ES-I3 (cell line): Measurements from ENCODE around the gene LRP1B.

Source experiments
- H3K36me3 ChIP-seq: 2 replicates; pipeline ENCODE4 v1.6.1; 2013; ENCODE audit warnings: mild to moderate bottlenecking, low read length, control low read depth, moderate library complexity; ENCODE audit not compliant: insufficient read depth
- H3K4me1 ChIP-seq: 2 replicates; pipeline ENCODE4 v1.6.1; 2013; ENCODE audit warnings: mild to moderate bottlenecking, control low read depth, low read length; ENCODE audit not compliant: insufficient read depth
- H3K9ac ChIP-seq: 2 replicates; pipeline ENCODE4 v1.6.1; 2013; ENCODE audit warnings: low read depth, mild to moderate bottlenecking, low read length, moderate library complexity
- H3K9me3 ChIP-seq: 2 replicates; pipeline ENCODE4 v1.6.1; 2013; ENCODE audit warnings: mild to moderate bottlenecking, low read length, moderate library complexity; ENCODE audit not compliant: control insufficient read depth, insufficient read depth

LRP1B gene

DNA sequence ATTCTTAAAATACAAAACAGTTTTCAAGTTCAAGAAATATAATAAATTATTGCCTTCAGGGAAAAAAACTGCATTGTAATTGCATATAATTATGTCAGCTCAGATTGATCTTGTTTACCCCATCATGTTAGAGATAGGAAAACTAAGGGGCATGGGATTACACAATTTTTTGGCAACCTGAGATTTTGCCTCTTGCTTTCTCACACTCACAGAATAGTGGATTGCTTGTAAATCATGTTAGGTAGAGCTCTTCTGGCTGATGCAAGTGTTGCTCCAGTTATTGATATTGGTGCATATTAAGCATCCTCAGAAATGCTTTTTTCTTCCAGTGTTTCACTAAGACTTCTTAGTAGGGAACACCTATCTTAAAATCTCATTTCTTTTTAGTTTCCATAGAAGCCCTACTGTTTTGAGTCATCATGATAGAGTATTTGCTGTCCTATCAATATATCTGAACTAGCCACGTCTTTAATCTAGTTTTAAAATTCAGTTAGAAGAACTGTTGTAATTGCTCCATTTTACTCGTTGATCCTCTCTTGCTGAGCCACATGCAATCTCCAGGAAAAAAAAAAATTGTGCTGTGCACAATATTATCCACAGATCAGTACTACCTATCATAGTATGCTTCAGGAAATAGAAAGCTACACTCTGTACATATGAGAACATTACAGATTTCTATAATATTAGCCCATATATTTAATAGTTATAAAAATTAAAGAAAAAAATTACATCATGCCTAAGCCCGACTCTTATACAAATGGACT is 393.1 kb downstream of the LRP1B start:
- no peaks in the 10 kb centered on the region for H3K4me1 ChIP-seq
- H3K36me3 ChIP-seq = no peaks in the 10 kb centered on the region
- no peak overlapping the region for H3K9ac ChIP-seq
- no peaks in the 10 kb centered on the region for H3K9me3 ChIP-seq

DNA sequence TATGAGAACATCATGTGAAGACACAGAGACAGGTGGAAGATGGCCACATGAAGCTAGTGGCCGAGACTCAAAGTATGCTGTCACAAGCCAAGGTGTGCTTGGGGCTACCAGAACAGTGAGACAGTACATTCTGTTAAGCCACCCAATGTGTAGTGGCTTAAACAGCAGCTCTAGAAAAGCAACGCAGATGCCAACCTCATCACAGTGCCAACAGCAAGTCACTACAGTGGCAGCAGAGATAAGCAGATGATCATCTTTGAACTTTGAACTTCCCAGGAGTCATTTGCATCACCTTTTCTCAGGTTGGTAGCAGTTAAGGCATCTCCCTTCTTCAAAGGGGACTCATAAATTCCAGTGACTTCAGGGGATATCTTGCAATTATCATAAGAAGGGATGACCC is 394.4 kb downstream of the LRP1B start:
- Histone ChIP-seq H3K36me3 (no peaks in the 10 kb centered on the region), H3K4me1 (no peaks in the 10 kb centered on the region), H3K9me3 (no peaks in the 10 kb centered on the region), H3K9ac (no peak overlapping the region)

DNA sequence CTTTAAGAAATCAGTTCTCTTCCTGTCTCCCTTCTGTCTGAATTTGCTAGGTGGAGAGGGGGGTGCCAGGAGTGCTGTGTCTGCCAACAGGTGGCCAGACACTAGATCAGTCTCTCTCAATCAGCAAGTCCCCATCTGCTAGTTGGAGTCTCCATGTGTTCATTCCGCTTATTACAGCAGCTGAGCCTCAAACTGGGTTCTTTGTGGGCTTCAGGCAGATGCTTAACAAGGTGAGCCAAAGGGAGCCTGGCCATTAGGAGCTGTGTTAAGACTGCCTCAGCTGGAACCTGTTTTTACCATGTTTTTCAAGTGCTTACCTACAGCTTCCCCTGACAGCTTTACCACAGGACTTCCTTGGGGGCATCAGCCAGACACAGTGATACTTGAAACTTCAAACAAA is 401.9 kb downstream of the LRP1B start:
- no peaks in the 10 kb centered on the region; the same call in 1 of the 2 replicates for H3K4me1 ChIP-seq

DNA sequence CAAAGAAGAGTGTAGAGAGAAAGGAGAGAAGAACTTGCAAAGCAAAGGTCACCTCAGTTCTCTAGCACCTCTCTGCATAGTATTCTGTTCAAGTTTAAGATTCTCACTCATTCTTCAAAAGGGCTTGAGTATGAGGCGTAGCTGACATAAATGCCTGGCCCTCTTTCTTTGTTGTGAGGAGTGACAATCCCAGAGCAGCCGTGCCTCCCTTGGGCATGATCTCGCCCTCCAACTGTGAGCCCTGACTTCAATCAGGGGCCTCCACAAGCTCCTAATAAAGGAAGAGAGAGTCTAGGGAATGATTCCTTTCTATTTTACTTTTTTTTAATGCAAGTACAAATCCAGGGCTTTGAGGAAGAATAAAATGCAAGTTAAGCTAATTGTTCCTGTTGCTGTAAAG is 402.7 kb downstream of the LRP1B start:
- Histone ChIP-seq H3K36me3 (no peaks in the 10 kb centered on the region), H3K9ac (no peak overlapping the region), H3K9me3 (no peaks in the 10 kb centered on the region), H3K4me1 (no peaks in the 10 kb centered on the region; the same call in 1 of the 2 replicates)

More for the DNA sequence above, 401.9 kb downstream of the LRP1B start:
- Histone ChIP-seq H3K9me3 (no peaks in the 10 kb centered on the region), H3K36me3 (no peaks in the 10 kb centered on the region), H3K9ac (no peak overlapping the region)

DNA sequence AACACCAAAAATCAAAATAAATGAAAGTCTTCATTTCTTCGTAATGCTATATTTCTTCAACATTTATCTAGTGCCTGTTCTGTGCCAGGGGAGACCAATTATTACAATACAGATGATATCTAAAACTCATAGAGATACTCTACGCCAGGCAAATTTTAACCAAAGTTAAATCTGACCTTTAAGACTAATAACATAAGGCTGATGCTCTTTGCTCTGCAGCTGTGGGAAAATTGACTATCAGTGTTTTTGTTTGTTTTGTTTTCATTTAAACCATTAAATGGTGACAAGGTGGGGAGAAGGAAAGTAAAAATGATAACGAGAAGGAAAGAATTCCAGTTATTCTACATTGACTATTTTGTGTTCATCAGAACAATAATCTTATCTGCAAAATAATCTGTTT is 406.4 kb downstream of the LRP1B start:
- Histone ChIP-seq H3K9ac (no peak overlapping the region), H3K9me3 (no peaks in the 10 kb centered on the region), H3K4me1 (no peaks in the 10 kb centered on the region; the same call in 1 of the 2 replicates), H3K36me3 (no peaks in the 10 kb centered on the region)

DNA sequence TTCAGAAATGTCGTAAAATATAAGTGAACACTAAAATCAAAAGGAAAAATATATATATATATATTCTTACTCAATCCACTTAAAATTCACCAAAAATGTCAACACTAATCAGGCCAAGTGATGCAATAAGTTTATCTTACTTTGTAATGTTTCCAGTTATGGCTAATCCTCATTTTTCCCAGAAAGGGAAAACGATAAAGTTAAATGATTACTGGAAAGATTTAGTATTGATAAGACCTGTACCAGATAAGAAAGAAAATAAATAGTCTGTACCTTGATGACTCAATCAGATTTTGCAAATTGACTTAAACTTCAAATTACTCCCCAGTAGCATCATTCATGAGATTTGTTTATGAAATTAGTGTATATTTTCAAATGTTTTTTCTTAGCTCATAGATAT is 407.0 kb downstream of the LRP1B start:
- Histone ChIP-seq H3K36me3 (no peaks in the 10 kb centered on the region), H3K9me3 (no peaks in the 10 kb centered on the region), H3K9ac (no peak overlapping the region), H3K4me1 (no peaks in the 10 kb centered on the region; the same call in 1 of the 2 replicates)

DNA sequence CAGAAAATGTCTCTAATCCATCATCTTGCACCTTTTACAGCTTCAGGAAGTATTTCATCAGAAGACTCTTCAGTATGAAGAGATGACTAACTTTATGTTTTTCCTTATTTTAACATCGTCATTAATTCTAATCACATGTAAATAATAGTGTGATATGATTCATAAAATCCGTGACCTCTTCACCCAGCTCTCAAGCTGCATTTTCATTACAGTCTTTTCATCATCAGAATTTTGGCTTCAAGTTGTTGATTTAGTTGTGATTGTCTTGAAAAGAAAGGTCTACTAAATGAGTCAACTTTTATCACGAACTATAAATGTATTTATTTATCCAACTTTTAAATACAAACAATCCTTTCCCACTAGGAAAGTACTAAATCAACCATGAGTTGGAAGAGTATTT is 410.3 kb downstream of the LRP1B start:
- no peaks in the 10 kb centered on the region for H3K9me3 ChIP-seq
- no peaks in the 10 kb centered on the region for H3K4me1 ChIP-seq
- no peak overlapping the region for H3K9ac ChIP-seq
- no peaks in the 10 kb centered on the region for H3K36me3 ChIP-seq

DNA sequence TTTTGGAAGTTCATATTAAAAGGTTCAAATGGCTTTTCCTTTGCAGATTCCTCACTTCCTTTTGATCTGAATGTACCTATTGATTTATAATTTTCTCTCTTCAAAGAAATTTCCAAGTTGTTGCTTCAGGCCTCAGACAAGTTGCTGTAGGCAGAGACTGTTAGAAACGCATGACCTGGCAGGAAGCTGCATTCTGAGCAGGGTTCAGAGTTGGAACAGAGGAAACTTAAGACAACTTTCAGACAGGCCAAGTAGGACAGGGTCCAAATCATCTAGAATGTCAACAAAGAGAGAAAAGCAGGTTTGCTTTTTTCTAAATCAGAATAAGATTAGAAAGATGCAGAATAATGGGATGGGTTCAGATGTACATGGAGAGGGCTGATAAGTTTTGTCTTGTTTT is 416.3 kb downstream of the LRP1B start:
- no peaks in the 10 kb centered on the region for H3K36me3 ChIP-seq
- no peak overlapping the region for H3K9ac ChIP-seq
- H3K4me1 ChIP-seq = no peaks in the 10 kb centered on the region
- H3K9me3 ChIP-seq = no peaks in the 10 kb centered on the region

DNA sequence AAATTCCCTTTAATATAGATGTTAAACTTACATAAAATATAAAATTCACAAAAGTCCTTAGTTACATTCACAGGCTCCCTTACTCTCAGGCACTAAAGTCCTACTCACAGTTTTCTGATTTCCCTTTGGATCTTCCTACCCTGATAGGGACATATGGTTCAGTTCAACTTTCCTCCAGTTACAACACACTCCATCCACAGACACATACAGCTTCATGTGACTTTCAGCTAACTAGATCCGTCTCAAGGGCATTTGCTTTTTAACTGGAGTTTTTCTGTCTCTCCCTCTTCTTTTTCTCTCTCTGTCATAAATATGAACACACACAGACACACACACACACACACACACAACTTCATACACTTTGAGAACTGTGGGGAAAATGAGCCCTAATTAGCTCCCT is 419.2 kb downstream of the LRP1B start:
- Histone ChIP-seq H3K36me3 (no peaks in the 10 kb centered on the region), H3K9me3 (no peaks in the 10 kb centered on the region), H3K4me1 (no peaks in the 10 kb centered on the region), H3K9ac (no peak overlapping the region)

DNA sequence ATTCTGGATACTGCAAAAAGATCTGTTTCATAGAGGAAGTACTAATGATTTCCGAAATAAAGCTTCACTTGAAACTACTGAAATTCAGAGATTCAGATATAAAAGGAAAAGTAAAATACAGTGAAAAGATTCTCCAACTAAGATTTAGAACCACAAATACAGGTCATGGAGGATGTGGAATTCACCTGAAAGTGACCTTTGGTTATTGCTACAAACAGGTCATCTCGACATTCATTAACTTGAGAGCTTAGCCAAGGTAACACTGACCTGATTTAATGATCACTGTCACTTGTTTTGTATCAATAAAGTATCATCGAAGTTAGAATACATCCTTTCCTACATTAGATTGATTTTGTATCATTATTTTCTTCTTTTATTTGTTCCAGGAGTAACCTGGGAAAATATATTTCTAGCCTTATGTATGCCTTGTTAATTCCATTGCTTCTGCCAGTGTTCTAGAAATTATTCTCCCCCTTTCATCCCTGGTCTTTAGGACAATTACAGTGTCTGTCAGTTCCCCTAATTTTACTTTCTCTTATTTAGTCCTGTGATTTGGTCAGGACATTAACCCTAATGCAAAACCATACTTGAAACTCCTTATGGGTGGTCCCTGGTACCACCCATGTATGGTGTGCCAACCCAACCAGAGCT is 420.1 kb downstream of the LRP1B start:
- Histone ChIP-seq H3K9ac (no peak overlapping the region), H3K9me3 (no peaks in the 10 kb centered on the region), H3K36me3 (no peaks in the 10 kb centered on the region), H3K4me1 (no peaks in the 10 kb centered on the region)

DNA sequence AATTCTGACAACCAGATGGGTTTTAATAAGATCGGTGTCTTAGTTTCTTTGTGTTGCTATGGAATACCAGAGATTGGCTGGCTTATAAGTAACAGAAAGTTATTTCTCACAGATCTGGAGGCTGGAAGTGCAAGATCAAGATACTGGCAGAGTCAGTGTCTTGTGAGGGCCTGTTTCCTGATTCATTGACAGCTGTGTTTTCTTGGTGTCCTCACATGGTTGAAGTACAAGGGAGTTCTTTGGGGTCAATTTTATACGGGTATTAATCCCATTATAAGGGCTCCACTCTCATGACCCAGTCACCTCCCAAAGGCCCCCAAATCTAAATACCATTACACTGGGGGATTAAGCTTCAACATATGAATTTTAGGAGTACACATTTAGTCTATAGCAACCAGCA is 421.1 kb downstream of the LRP1B start:
- Histone ChIP-seq H3K4me1 (no peaks in the 10 kb centered on the region), H3K36me3 (no peaks in the 10 kb centered on the region), H3K9ac (no peak overlapping the region), H3K9me3 (no peaks in the 10 kb centered on the region)

DNA sequence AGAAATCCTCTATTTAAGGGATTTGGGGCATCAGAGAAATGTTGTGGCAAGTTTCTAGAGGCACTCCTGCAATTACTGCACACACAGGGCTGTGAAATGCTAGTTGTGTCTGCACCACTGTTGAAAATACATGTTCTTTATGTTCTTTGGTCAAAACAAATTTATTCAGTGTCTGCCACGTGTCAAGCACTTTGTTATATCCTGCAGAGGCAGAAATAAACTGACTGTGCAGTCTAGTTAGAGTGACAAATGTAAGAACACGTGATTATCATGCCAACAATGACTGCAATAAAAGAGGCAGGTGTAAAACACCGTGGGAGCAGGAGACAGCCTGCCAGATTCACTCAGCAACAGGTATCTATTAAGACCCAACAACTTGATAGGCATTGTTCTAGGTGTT is 423.3 kb downstream of the LRP1B start:
- Histone ChIP-seq H3K4me1 (no peaks in the 10 kb centered on the region), H3K9ac (no peak overlapping the region), H3K9me3 (no peaks in the 10 kb centered on the region), H3K36me3 (no peaks in the 10 kb centered on the region)

DNA sequence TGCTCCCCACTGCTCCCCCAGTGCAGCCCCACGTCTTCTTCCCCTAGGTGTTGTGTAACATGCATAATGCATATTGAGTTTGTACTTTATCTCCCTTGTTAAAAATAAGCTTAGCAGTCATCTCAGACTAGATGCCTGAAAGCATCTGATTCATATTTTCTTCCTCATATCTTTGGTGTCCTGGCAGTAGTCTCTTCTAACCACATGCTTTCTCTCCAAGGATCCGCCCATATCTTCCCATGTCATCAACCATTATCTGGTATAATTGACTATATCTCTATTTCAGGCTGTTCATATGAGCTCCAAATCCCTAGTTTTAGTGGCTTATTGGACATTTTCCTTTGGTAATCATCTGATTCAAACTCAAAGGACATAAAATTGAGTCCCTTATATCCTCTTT is 426.3 kb downstream of the LRP1B start:
- H3K36me3 ChIP-seq = no peaks in the 10 kb centered on the region

DNA sequence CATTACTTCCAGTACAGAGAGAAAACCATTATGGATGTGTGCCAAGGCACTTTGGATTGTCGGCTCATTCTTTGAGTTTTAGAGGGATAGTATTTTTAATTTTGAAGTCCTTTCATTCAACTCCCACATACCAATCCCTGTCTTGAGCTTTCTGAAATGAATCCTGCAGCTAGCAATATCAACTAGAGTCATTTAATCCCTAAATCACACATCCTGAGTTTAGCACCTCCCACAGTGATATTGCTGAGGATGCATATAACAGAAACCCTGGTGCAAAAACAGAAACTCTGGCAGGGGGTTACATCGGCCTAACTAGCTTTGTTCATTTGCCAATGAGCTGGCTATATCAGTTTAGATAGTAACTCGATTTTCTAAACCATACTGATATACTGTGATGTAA is 427.3 kb downstream of the LRP1B start:
- H3K9me3 ChIP-seq = no peaks in the 10 kb centered on the region
- no peaks in the 10 kb centered on the region for H3K4me1 ChIP-seq

More for the DNA sequence above, 426.3 kb downstream of the LRP1B start:
- no peaks in the 10 kb centered on the region for H3K9me3 ChIP-seq
- H3K4me1 ChIP-seq = no peaks in the 10 kb centered on the region
- no peak overlapping the region for H3K9ac ChIP-seq

DNA sequence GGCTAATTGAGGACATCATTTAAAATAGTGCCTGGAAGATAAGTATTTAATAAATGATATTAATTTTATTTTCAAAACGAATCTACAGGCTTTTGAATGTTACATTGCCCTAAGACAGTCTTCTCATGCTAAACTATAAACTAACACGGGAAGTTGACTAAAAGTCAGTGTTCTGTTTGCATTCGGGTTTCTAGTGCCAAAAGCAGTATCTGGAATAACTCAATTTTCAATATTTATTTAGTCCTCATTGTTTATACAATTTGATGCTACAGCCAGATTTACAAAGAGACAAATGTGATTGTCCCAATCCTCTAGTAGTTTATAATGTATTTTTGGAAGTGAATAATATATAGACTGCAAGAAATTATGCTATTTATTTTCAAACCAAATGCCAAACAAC is 429.2 kb downstream of the LRP1B start:
- Histone ChIP-seq H3K36me3 (no peaks in the 10 kb centered on the region), H3K4me1 (no peaks in the 10 kb centered on the region), H3K9ac (no peak overlapping the region), H3K9me3 (no peaks in the 10 kb centered on the region)

More for the DNA sequence above, 427.3 kb downstream of the LRP1B start:
- Histone ChIP-seq H3K9ac (no peak overlapping the region), H3K36me3 (no peaks in the 10 kb centered on the region)
